ENCODE data around the gene LRRC2. TPM values are rescaled to one million over a fixed set of nuclear protein-coding genes. Genes with fewer than 3 reads are reported as not detected.

Gene LRRC2
- total and polyA plus RNA-seq, 9 of the 15 experiments (the other 6 are each of a cell fraction or from before 2014, with no cell fraction given): 0.01 to 0.04 (median 0.03) TPM; not detected in 5

- TF ChIP-seq ZBTB40 (IDR thresholded peaks at IDR 0.05) (no peak), ZBTB40 (CRISPR knock-in tag; IDR thresholded peaks at IDR 0.05) (no peak), MGA (IDR thresholded peaks at IDR 0.05) (no peak), RAD51 (IDR thresholded peaks at IDR 0.05; ENCODE audit: borderline replicate concordance, low read depth) (no peak), MEF2D (tag; conservative IDR thresholded peaks at IDR 0.05; ENCODE audit: low read depth) (no peak), FOS (IDR thresholded peaks at IDR 0.05; ENCODE audit: extremely low read depth, insufficient read length) (no peak), ATF7 (IDR thresholded peaks at IDR 0.05) (no peak), C11orf30 (IDR thresholded peaks at IDR 0.05; ENCODE audit: low read depth) (no peak)
These were observed 86.4 kb downstream of the LRRC2 start (continued) for GRCh38 chr3:46479696-46480095.
